ENCODE measurements around the gene PLA2G4F.

The PLA2G4F gene

DNA sequence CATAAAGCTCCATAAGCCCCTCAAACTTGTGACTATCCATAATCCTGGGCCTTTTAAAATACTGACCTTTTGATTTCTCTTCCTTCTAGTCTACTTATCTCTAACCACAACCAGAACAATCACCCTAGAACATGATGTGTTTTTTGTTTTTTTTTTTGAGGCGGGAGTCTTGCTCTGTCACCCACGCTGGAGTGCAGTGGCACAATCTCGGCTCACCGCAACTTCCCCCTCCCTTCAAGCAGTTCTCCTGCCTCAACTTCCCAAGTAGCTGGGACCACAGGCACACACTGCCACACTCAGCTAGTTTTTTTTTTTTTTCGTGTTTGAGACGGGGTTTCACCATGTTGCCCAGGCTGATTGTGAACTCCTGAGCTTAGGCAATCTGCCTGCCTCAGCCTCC is 26.5 kb upstream of the PLA2G4F start:
- H3K27ac ChIP-seq = no peak overlapping the region
- TF ChIP-seq, protein P1, sequence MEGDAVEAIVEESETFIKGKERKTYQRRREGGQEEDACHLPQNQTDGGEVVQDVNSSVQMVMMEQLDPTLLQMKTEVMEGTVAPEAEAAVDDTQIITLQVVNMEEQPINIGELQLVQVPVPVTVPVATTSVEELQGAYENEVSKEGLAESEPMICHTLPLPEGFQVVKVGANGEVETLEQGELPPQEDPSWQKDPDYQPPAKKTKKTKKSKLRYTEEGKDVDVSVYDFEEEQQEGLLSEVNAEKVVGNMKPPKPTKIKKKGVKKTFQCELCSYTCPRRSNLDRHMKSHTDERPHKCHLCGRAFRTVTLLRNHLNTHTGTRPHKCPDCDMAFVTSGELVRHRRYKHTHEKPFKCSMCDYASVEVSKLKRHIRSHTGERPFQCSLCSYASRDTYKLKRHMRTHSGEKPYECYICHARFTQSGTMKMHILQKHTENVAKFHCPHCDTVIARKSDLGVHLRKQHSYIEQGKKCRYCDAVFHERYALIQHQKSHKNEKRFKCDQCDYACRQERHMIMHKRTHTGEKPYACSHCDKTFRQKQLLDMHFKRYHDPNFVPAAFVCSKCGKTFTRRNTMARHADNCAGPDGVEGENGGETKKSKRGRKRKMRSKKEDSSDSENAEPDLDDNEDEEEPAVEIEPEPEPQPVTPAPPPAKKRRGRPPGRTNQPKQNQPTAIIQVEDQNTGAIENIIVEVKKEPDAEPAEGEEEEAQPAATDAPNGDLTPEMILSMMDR (IDR thresholded peaks at IDR 0.05) = no peak
- DNase-seq (ENCODE audit: low spot score) = no peak
- no peak overlapping the region for H3K4me3 ChIP-seq

DNA sequence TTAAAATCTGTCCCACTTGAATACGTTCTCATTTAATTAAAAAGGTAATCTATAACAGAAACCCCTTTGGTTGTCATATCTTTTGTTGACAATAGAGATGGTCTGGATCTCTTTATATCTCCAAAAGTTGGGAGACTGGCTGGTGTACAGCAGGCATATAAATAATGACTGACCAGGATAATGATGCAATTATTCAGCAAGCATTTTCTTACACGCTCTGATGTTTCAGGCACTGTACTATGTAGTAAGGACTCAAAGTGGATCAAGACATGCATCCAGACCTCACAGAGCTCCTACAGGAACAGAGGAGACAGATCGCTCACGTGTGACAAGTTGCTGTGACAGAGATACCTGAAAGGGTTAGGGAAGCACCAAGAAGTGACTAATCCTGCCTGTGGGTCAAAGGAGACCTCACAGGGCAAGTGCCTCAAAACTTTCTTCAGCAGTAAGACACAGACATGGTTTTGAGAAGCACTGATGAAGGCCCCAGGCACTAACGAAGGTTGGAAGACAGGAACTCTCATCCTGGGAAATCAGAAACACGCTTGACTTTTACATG is 26.0 kb upstream of the PLA2G4F start:
- TF ChIP-seq, protein P1 (IDR thresholded peaks at IDR 0.05) = no peak
- Histone ChIP-seq H3K4me3 (no peak overlapping the region), H3K27ac (no peak overlapping the region)
- no peak for DNase-seq (ENCODE audit: low spot score)

DNA sequence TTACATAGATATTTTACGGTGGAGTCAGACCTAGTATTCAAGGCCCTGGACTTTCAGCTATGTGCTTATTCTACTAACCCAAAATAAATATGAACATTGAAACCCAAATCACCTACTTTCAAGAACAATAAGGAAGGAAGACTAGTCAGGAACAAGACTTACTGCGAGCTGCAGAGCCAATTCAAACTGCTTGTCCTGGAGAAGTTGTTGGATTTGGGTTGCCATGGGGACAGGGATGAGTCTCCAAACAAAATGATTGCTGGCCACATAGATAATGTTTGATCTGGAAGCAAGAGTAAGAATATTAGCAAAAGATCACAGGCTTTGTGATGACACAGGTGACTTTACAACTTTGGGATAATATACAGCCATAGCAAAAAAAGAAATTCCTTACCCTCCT is 21.6 kb upstream of the PLA2G4F start:
- Histone ChIP-seq H3K27ac (no peak overlapping the region), H3K4me3 (no peak overlapping the region)
- no peak for DNase-seq (ENCODE audit: low spot score)
- TF ChIP-seq, protein P1 (IDR thresholded peaks at IDR 0.05) = no peak

DNA sequence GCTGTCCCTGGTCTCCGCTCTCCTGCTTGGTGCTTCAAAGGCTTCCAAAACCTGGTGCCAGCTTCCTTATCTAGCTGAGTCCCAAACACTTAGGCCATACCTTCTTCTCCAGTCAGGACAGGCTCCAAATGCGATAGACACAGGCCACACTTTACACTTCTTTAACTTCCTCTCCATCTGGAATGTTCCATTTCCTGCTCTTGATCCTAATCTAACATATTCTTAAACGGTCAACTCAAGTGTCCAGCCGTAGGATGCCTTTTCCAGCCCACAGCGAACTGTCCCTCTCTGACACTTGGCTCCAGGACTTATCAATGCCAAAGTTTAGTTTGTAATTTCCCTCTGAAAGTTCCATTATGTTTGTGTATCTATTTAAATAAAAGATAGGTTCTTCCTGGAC is 19.2 kb upstream of the PLA2G4F start:
- no peak for DNase-seq (ENCODE audit: low spot score)
- H3K4me3 ChIP-seq = no peak overlapping the region
- TF ChIP-seq, protein P1 (IDR thresholded peaks at IDR 0.05) = no peak
- H3K27ac ChIP-seq = no peak overlapping the region

DNA sequence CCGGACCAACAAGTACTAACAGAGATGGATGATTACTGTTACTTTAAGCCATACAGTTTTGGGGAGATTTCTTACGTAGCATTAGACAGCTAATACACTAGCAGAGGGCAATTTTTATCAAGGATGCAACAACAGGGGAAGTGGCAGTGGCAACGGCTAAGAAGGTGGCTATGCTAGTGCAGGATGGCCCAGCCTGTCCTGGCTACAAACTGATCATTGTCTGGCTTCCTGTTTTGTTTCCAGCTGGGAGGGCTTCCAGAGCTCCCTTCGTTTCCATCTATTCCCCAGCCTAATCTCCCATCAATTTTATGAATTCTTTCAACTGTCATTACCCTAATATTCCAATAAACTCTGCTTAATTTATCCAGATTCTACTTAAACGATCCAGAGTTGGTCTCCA is 16.0 kb upstream of the PLA2G4F start:
- TF ChIP-seq, protein P1 (IDR thresholded peaks at IDR 0.05) = no peak
- no peak for DNase-seq (ENCODE audit: low spot score)
- H3K4me3 ChIP-seq = no peak overlapping the region
- H3K27ac ChIP-seq = no peak overlapping the region

DNA sequence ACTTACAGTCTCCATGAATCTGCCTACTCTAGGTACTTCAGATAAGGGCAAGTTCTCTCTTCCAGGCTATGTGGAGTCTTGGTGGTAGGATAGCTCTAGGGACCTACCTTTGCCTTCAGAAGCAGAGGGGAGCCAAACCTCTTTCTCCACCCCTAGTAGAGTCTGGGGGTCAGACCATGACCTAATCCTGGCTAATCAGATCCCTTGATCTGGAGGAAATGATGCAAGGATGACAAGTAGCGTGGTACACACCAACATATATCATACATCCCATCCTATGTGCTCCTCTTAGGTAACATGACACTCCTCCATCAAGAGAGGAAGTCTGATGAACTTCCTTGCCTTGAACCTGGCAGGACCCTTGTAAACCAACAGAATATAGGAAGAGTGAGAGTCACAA is 15.4 kb upstream of the PLA2G4F start:
- H3K27ac ChIP-seq = no peak overlapping the region
- no peak for DNase-seq (ENCODE audit: low spot score)
- H3K4me3 ChIP-seq = no peak overlapping the region
- TF ChIP-seq, protein P1 (IDR thresholded peaks at IDR 0.05) = no peak

DNA sequence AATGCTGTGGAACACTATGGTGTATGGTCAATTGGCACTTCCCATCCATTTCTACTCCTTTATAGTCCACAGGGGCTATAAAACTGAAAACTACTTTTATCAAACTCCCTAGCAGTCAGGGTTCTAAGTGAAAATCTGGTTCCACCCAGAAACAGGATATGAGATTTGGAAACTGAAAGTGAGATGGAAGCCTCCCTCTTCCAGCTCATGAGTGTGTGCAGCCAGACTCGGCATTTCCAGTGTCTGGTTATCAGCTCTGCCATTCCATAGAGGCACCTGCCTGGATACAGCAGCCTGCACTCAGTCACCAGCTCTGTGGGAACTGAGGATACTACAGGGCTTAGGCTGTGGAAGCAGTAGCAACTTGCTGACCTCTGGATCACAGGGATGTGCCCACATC is 14.7 kb upstream of the PLA2G4F start:
- H3K4me3 ChIP-seq = no peak overlapping the region
- no peak for DNase-seq (ENCODE audit: low spot score)
- TF ChIP-seq, protein P1 (IDR thresholded peaks at IDR 0.05) = no peak
- no peak overlapping the region for H3K27ac ChIP-seq
